SIG-M5 treated with dmso at 0.1 percent for 504 hours (cell line): ENCODE data around the gene FOXF1.

ENCODE experiments used
- DNase-seq: peaks from one replicate; lab custom pipeline; 2025; ENCODE audit not compliant: unreplicated experiment; lab: John Stamatoyannopoulos, UW

Gene FOXF1

DNA sequence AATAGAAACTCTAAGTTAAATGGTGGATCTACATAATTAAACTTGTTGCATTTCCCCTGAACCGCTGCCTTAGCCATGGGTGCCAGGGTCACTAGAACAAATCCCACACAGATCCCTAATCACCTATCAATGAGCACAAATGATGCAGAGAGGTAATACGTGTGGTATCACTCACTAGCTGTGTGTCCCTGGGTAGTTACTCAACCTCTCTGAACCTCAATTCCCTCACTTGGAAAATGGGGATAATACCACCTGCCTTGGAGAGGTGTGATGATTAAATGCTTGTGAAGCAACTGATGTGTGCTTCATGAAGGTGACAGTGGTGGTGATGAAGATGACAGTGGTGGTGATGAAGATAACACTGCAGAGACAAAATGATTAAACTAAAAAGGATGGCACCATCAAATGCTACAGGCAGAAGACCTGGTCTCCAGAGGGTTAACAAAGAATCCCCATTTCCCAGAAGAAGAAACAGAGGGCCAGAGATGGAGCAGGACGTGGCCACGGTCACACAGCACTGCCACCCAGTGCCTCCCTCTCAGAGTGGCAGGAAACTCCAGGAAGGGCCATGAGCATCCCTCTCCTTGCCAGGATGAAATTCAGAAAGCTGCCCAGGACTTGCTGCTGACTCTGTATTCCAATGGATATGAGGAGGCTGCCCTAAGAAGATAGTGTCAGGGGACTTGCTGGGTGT is 17.9 kb upstream of the FOXF1 start:
- no peak for DNase-seq

DNA sequence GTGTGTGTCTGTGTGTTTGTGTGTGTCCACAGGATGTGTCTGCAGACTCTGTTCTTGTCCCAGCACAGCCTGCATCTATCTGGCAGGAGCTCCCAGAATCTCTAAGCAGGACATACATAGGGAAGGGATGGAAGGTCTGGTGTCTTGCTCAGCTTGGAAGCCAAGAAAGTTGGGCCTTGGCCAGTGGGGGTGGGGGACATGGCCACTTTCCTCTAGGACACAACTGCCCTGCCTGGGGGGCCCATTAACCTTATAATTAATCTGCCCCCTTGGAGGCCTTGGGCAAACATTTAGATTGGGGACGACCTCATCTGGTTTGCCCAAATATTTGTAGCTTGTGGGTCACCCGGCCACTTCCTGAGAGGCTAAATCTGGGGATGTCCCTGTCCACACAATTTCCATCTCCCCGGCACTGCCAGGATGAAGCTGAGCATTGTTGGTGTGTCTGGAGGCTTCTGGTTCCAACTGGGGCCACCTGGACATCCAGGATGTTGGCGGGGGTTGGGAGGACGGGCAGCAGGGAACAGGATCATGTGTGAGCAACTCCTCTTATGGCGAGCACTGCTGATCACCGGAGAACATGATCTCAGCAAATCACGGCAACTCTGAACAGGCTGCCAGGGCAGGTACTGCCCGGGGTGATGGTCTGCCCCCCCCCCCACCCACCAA is 17.2 kb upstream of the FOXF1 start:
- no peak for DNase-seq

DNA sequence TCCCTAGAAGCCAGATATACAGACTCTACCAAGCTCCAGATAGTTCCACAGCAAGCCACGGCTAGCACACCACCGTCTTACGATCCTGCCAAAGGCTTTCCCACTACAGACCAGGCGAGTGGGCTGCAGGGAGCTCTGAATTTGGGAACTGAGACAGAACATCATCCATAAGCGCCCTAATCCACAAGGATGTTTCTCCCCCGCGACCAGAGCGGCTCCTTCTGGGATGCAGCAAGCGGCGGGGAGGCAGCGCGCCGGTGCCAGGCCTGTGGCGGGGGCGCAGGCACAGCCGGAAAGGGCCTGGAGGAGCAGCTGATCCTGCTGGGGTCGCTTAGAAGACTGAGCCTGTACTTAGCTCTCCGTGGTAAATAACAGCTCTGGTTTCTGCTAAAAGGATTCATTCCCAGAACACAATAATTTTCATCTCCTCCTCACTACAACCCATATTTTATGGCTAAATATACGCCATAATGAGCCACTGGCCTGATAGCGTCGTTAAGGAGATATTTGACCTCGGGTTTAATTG is 16.2 kb upstream of the FOXF1 start:
- DNase-seq, result no peak

DNA sequence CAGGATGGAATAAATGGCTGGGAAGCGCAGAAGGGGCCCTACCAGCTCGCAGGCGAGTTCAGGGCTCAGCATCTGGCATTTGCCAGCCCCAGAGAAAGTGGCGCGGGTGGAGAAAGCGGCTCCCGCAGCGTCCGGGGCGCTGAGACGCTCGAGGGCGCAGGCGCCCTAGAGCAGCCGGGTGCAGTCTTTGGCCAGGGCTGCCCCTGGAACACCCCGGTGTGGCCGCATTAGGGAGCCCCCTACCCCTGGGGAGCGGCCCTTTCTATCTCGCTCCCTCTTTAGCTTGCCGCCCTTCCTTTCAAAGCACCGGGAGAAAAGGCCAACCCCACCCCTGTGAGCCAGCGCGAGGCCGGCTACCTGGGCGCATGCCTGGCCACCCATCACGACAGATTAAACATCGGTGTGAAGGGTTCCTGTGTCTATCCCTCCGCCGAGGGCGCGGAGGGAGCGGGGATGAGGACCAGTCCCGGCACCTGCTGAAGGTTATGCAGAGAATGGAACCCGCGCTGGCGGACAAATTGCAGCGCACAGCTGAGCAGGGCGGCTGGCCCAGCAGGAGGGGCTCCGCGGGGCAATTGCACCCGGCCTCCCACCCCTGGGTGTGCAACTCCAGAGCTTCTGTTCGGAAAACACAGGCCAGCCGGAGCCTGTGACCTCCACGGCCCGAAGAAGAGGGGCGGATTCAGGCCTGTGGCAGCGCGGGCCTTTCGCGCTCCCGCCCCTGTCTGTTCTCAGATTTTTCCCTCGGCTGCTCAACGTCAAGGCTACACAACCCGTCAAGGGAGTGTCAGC is 15.6 kb upstream of the FOXF1 start:
- DNase-seq, result no peak

GRCh38 chr16:86495357-86495701 is 15.0 kb upstream of the FOXF1 start:
- no peak for DNase-seq

GRCh38 chr16:86495756-86496261 is 14.5 kb upstream of the FOXF1 start:
- DNase-seq, result no peak

DNA sequence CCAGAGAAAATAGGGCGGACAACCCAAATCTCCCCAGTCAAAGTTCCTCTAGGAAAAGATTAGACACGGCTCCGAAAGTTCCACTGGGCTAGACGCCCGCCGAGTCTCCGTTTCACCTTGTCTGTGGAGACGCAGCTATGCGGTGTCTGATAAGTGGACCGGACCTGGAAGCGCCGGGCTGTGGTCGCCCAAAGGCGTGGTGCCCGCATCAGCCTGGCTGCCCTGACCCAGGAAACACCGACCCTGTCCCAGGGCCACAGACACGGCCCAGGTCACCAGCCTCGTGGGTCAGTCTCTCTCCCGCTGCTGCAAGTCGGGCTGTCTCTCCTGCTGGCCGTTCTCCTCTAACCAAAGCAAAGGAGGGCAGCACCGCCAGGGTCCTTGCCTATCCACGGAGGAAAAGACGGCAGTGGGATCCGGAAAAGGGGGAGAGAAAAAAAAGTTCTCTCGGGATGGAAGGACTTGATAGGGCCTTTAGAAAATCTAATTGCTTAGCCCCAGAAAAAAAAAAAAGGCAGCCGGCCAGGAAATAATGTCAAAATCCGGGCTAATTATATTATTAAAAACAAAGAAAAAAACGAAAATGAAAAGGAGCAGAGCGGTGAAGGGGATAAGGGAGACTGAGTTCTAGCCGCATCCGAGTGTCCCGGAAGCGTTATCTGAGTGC is 13.9 kb upstream of the FOXF1 start:
- DNase-seq, result no peak

GRCh38 chr16:86496929-86497461 is 13.3 kb upstream of the FOXF1 start:
- no peak for DNase-seq

GRCh38 chr16:86497551-86498021 is 12.7 kb upstream of the FOXF1 start:
- DNase-seq, result no peak

DNA sequence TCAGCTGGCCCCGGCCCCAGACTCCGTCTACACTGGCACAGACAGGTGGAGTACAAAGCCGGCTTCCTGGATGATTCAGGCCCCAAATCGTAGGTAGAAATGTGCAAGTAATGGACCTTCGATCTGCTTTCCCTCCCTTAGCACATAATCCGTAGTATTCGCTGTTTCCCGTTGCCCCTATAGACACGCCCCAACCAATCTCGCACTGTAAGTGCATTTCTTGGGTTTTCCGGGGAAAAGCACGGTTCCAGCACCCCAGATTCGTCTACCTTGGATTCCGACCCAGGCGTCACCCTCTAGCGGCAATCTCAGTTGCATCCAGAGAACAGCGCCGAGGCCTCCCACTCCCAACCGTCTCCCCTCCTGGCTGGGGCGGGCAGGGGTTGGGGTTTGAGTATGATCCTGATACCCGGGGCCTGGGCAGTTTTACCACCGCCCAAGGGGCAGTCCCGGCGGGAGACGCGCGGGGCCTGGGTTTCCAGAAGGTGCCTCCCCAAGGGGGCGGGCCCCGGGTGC is 12.1 kb upstream of the FOXF1 start:
- DNase-seq, result no peak

DNA sequence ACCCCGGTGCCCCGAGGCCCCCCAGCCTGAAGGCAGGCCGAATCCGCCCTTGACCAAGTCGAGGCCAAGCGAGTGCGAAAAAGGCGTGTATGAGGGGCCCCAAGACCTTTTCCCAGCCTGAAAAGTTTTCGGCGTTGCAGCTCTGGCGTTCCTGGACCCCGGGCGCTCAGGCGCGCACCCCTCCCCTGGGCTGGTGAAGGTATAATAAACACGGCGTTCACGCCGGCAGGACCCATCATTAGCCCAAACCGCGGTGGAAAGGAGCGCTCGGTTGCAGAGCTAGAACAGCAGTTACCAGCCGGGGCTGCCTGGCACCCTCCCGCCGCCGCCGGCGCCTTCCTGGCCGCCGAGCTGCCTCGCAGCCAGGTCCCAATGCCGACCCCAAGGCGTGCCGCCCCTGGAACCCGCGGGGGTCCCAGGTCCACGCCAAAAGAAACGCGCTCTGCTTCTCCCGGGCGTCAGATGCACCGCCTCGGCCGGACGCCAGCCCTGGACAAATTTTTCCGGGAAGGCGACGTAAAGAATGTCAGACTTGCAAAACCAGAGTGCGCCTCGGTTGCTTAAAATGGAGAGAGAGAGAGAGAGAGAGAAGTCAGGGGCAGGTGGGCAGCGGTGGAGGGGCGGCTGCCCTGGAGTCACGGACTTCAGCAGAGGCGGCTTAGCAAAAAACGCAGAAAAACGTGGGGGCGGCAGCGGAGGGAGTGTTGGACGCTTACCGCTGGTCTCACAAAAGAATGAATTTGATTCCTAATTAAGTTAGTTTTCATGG is 11.5 kb upstream of the FOXF1 start:
- no peak for DNase-seq

GRCh38 chr16:86499440-86499786 is 10.9 kb upstream of the FOXF1 start:
- no peak for DNase-seq

GRCh38 chr16:86499889-86500707 is 10.2 kb upstream of the FOXF1 start:
- no peak for DNase-seq

DNA sequence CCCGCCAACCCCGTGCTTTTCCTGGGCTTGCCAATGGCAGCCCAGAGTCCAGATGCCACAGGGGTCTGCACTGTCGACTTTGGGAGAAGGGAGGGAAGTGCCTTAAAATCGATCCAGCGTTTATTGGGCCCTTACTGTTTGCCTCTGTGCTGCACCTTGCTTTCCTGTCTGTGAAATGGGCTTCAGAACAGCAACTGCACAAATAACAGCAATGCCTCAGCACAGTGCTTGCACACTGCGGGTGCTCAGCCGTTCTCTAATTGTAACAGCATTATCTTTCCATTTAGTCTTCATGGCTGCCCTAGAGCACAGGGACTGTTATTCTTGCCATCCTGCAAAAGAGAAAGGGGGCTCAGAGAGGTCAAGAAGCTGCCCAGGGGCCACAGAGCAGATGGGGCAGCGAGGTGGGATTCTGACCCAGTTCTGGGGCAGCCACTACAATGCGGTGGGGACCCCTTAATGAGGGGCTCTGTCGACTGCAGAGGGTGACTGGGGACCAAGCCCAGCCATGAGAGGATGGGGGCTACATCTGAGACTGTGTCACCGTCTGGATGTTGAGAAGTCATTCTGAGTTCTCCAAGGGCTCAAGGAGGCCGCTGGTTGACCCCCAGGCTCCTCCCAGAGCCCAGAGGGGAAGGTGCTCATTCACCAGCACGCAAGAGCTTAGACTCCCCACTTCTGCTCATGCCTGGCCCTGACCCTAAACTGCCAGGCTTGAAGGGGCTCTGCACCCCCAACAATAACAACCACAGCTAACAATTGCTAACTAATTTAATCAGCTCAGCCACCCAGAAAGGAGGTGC is 9.4 kb upstream of the FOXF1 start:
- no peak for DNase-seq

DNA sequence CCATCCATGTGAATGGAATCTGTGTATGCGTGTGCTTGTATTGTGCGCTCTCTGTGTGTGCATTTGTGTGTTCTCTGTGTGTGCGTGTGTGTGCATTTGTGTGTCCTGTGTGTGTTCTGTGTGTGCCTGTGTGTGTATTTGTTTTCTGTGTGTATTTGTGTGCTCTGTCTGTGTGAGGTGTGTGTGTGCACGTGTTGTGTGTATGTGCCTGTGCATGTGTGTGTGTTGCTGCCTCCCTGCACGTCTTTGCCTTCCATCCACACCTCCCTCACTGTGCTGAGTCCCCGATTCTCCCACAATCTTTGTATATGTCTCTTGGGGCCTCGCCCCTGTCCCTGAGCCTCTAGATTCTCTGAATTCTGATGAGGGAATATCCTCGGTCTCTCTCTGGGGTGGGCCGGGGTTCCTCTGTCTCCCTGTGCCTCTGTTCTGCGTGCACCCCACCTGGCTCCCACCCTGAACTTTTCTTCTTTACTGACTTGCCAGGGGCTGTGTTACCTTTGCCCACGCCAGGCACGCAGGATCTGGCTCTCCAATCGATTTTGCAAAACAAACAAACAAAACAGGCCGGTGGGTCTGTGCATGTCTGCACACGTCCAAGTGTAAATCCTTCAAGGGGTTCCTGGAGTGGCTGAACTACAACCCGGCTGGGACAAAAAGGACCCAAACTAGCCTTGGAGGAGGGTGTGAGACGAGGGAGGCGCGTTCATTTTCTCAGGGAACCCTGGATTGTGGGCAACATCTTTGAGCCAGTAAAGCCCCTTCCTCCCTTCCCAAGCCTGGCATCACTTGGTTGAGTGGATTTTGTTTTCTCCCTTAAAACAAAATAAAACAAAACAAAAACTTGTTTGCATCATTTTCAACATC is 8.1 kb upstream of the FOXF1 start:
- DNase-seq, result no peak

DNA sequence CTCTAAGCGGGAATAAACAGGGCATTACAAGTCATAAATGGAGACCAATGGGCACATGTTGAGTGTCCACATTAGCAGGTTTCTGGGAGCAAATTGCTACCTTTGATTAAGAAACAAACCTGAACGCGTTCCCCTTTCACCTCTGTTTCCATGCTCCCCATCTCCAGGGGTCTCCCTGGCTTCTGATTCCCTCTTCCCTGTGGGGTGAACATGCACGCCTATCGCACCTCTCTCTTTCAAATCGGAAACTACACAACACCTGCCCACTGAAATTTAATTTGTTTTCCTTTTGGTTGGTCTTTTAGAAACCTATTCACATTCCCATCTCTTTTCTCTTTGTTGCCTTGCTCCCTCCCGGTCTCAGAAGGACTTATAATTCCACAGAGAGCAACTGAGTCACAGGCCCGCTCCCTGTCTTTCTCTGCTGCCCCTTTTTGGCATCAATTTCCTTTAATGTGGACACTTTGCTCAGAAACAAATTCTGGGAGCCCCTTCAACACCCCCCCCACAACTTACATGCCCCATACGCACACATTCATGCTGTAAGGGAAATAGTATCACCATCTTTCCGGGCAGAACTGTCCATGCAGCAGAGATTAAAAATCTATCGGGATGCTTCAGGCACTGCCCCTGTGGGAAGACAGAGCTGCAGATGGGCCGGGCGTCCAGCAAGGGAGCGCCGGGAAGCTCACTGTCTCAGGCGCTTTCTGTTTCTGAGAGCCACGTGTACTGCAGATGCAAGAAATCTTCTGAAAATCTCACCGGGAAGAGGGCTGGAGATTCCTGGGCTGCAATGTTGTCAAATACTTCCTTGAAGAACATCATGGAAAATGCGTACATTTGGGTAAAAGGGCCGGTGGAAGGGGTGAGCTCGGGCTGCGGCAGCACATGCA is 7.2 kb upstream of the FOXF1 start:
- DNase-seq, result no peak
